Activated naive CD8-positive, alpha-beta T cell treated with anti-CD3 and anti-CD28 coated beads, Interleukin-2, amount 50 U/mL, for 16 hours (primary cell): ENCODE data around the gene IMMP2L.

Source experiments
- DNase-seq: peaks from one replicate; pipeline ENCODE4 v3.0.0-alpha.2; 2020; ENCODE audit warnings: low read depth, low spot score

Gene IMMP2L

DNA sequence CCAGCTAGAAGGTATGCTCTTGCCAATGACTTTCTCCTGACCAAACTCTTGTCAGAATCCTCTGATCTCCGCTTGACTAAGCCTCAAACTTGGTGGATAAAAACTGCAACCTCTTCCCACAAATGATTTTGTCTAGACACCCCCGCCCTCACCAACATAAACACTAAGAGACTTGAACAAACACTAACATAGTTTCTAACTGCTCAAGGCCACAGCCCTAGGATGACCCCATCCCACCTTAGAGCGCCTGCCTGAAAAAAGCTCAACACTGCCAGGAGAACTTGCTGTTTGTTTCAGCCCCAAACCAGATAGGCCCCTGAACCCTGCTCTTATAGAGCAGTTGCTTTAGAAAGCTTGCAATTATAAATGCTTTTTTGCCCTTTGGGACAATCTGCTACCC lies 399.6 kb downstream of the IMMP2L start:
- DNase-seq, result no peak

- DNase-seq, result no peak
Measured at GRCh38 chr7:111160297-111160696, 402.0 kb downstream of the IMMP2L start.

GRCh38 chr7:111159426-111159825 lies 402.9 kb downstream of the IMMP2L start:
- DNase-seq, result no peak

GRCh38 chr7:111150709-111151108 lies 411.6 kb downstream of the IMMP2L start:
- DNase-seq, result no peak

GRCh38 chr7:111147708-111148533 lies 414.4 kb downstream of the IMMP2L start:
- no peak for DNase-seq

GRCh38 chr7:111146136-111146535 lies 416.2 kb downstream of the IMMP2L start:
- no peak for DNase-seq

DNA sequence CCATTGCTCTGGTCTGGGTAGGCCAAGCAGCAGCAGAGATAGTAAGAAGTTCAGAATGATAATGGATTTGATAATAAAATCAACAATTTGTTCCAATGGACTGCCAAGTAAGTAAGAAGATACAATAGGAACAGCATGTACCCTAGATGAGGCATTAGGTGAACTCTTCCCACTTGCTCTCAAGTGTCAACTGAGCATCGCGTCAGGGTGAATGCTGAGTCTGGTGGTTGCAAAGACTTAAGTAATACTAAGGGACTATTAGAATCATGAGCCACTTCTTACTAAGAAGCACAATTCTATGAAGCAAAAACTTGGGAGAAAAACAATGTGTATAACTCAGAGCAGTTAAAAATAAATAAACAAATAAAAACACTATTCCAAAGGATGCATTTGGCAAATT lies 416.8 kb downstream of the IMMP2L start:
- DNase-seq, result no peak

DNA sequence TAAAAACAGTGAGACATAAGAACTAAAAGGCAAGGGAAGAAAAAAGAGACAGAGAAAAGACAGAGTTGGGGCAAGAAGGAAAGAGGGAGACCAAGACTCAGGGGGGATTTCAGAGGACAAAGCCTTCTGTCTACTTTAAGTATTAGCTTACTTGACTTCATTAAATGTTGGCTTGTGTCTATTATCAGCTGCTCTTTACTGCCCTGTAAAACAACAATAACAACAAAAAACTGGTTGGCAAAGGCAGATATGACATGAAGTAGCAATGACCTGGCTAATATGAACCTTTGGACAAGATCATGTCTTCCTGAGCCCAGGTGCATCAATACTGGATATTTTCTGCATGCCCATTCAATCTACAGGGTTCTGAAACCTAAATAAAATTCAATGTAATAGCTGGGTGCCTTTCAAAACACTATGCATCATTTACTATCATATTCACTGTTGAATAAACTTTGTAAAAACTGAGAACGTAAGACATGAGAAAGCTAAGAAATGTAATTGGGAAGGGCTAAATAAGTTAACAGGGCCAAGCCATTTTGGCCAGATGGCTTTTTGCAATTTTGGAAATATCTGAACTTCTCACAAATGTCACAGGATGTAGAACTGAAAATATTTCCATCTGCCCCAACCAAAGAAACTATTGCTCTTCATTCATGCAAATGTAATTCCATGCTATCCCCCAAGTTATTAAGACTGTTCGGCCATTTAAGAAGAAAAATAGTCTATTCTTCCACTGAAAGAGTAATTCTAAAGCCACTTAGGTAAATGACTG lies 422.0 kb downstream of the IMMP2L start:
- DNase-seq, result no peak

DNA sequence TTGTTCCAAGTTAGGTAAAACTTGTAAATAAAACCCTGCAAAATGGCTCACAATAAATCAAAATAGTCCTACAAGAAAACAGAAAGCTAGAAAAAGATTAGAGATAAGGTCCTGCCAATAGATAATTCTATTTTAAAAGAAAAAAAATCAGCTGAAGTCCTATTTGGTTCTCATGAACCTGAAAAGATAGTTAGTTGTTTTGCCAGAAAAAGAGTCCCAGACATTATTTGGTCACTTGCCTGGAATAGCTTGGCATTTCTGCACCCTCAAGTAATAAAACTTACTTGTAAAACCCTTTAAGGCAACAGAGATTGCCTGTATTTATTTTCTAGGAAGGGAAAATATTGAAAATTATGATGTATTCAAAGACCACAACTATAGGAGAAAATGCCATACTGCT lies 423.7 kb downstream of the IMMP2L start:
- no peak for DNase-seq

DNA sequence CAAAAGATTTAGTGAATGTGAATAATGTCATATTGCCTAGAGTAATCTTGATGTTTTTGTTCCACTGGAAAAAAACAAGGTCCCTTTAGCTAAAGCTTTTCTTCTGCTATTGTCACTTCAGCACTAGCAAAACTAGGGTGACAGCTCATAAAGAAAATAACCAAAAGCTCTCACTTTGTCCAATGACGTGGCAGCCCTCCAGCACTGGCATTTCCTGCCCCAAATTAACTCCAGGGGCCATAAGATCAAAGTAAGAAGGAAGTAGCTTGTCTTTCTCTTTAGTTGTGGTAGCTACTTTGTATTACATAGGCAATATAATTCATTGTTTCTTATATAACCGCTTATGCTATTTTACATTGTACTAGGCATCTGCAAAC lies 424.1 kb downstream of the IMMP2L start:
- peak; percentile 7 for DNase-seq

GRCh38 chr7:111137296-111138192 lies 424.7 kb downstream of the IMMP2L start:
- DNase-seq, result no peak

- no peak for DNase-seq
Measured at GRCh38 chr7:111132833-111133232, 429.5 kb downstream of the IMMP2L start.

GRCh38 chr7:111129435-111129834 lies 432.9 kb downstream of the IMMP2L start:
- DNase-seq, result no peak

DNA sequence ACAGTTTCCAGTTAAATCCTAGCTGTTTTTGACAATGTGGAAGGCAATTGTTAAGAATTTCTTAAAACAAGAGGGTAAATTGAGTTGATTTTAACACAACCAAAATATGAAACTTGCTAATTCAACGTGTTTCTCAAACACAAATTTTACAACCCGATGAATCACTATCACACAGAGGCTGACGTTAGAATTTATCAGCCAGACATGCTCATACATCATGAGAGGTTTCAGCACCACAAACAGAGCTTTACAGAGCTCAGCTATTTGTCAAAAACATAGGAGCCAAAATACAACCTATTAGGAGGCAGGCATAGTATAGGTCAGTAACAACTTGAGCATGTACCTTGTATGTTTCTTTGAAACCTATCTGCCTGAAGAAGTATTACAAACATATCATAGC lies 435.3 kb downstream of the IMMP2L start:
- no peak for DNase-seq

DNA sequence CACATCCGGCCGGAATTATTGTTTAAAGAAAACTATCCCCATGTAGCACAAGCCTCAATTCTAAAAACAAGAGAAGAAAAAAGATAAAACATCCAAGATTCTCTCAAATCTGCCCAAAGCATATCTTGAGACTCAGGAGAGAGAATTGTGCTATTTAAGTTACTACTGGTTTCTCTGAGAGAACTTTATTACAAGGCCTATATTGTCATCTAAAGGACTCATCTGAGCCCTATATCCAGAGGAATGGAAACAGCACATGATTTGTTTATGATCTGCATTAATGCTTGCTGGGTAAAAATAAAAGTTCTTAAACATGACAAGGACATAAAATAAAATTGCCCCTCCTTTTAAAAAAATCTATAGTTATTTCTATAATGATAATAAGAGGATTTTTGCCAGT lies 446.3 kb downstream of the IMMP2L start:
- DNase-seq, result no peak

GRCh38 chr7:111113263-111114017 lies 448.9 kb downstream of the IMMP2L start:
- DNase-seq, result no peak

- DNase-seq, result no peak
Measured at GRCh38 chr7:111112439-111112838, 449.9 kb downstream of the IMMP2L start.

DNA sequence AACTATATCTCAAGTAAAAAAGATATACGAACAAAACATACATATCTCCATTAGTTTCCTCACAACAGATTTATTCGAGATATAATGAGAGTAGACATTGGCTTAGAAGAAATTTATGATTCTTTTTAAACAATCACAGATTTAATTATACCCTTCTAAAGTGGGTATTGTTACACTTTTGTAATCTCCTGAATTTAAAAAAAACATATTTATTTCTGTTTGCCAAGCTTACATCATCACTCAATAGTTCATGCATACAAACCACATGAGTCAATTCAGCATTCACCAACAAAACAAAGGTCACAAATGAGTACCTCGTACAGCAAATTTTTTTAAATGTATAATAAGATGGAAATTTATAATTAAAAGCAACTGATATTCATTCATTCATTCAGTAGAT lies 453.8 kb downstream of the IMMP2L start:
- DNase-seq, result no peak

- DNase-seq, result no peak
Measured at GRCh38 chr7:111108000-111108399, 454.3 kb downstream of the IMMP2L start.

GRCh38 chr7:111107579-111107978 lies 454.7 kb downstream of the IMMP2L start:
- no peak for DNase-seq

DNA sequence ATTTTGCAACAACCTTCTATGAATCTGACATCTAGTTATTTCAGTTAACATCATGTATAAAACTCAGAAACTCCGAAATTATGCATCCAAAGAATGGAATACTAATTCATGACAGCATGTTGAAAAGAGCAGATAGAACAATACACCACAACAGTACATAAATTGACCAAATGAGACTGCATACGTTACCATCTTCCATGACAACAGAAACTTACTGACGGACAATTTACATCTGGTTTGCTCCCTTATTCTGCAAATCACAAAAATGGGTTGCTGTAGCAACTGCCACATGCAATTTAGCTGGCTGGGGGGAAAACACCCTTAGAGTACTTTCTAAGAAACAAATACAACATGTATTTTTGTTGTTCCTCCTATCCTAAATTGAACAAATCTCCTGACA lies 457.0 kb downstream of the IMMP2L start:
- DNase-seq, result no peak
